HepG2 (cell line): ENCODE measurements around the gene TFPI. TPM values are rescaled to one million over a fixed set of nuclear protein-coding genes. Genes with fewer than 3 reads are reported as not detected.
A peak's percentile ranks its signal among the peaks of the same experiment; 100 is the strongest.

Source experiments
- ATAC-seq: fragments of 200-7000 bp; cut with Tn5 transposase; 3 replicates; pipeline ENCODE4 v1.9.1; 2020; ENCODE audit warnings: mild to moderate bottlenecking, moderate library complexity
- BruUV-seq: library from RNA; stranded (reverse); fragments of 400-500 nt; replicated peaks from 2 replicates; lab custom pipeline; 2021; lab: Mats Ljungman, UMichigan
- CTCF ChIA-PET: fragments of 300-600 bp; formaldehyde crosslinking; extraction: SDS; loops from one replicate; lab custom pipeline; 2021; ENCODE audit warnings: low total read pairs, inconsistent platforms, low intra/inter-chr PET ratio; lab: Yijun Ruan, JAX
- POLR2A ChIA-PET: fragments of 350-600 bp; sonication (Branson Sonifier 250); formaldehyde crosslinking; loops from one replicate; lab custom pipeline; 2020; ENCODE audit warnings: antibody characterized with exemption, inconsistent platforms; lab: Yijun Ruan, JAX
- DNase-seq: peaks from one replicate; pipeline ENCODE4 v3.0.0-alpha.2; 2015; ENCODE audit warnings: low spot score
- FAIRE-seq: peaks from 3 replicates; lab custom pipeline; 2011; peaks lifted over from hg19 to GRCh38; lab: Jason Lieb, UNC
- H2AFZ ChIP-seq: one replicate; pipeline ENCODE4 v1.6.1; 2011; ENCODE audit warnings: low read length, inconsistent platforms
- H3K27ac ChIP-seq: fragments of 300-600 bp; 3 replicates; pipeline ENCODE4 v1.8.0; 2011; ENCODE audit warnings: mixed run types, mild to moderate bottlenecking, mixed read lengths, low read length, inconsistent platforms; ENCODE audit not compliant: insufficient read depth; ENCODE audit errors: extremely low read length
- H3K27me3 ChIP-seq, 2 experiments: fragments of 200-600 bp in 1 of 2; 2 replicates in 1 of 2; 3 replicates in 1 of 2; pipeline versions ENCODE4 v1.6.0 to v1.8.0; 2011; ENCODE audit warnings: low read length in 2 of 2, mild to moderate bottlenecking in 2 of 2, moderate library complexity in 2 of 2, inconsistent platforms in 1 of 2; ENCODE audit not compliant: insufficient read depth in 2 of 2, control insufficient read depth in 1 of 2
- H3K36me3 ChIP-seq, 2 experiments: fragments of 200-600 bp in 1 of 2; replicated peaks in 1 of 2; 2 replicates in 1 of 2; 3 replicates in 1 of 2; pipeline versions ENCODE4 v1.5.1 to v1.8.0; 2011; ENCODE audit warnings: low read length in 2 of 2, inconsistent platforms in 1 of 2; ENCODE audit not compliant: insufficient read depth in 2 of 2, control insufficient read depth in 1 of 2
- H3K4me1 ChIP-seq: 2 replicates; pipeline ENCODE4 v1.5.1; 2012; ENCODE audit warnings: low read length, inconsistent platforms; ENCODE audit not compliant: insufficient read depth
- H3K4me2 ChIP-seq: 2 replicates; pipeline ENCODE4 v1.6.0; 2011; ENCODE audit warnings: low read depth, low read length, inconsistent platforms
- H3K4me3 ChIP-seq, 3 experiments: fragments of 200-600 bp in 1 of 3; sonication (generic), shearing (Covaris generic) in 1 of 3; replicated peaks in 1 of 3; 2 replicates each; pipeline ENCODE4 v1.5.1; 2011 to 2016; ENCODE audit warnings: low read length in 3 of 3, inconsistent platforms in 2 of 3, low read depth in 2 of 3, mild to moderate bottlenecking in 2 of 3, control low read depth in 1 of 3, mixed read lengths in 1 of 3; ENCODE audit not compliant: insufficient read depth in 1 of 3
- H3K79me2 ChIP-seq: one replicate; pipeline ENCODE4 v1.6.1; 2011; ENCODE audit warnings: low read length, inconsistent platforms; ENCODE audit not compliant: insufficient read depth
- H3K9ac ChIP-seq: 2 replicates; pipeline ENCODE4 v1.6.0; 2011; ENCODE audit warnings: mild to moderate bottlenecking, low read depth, low read length, inconsistent platforms; ENCODE audit not compliant: insufficient read depth
- H3K9me3 ChIP-seq: 2 replicates; pipeline ENCODE4 v1.5.1; 2012; ENCODE audit warnings: mild to moderate bottlenecking, low read length
- H4K20me1 ChIP-seq: 2 replicates; pipeline ENCODE4 v1.6.0; 2011; ENCODE audit warnings: inconsistent platforms, mild to moderate bottlenecking, low read length, moderate library complexity; ENCODE audit not compliant: insufficient read depth
- ZNF180 ChIP-seq: sonication (generic); formaldehyde crosslinking; IDR thresholded peaks from 2 replicates; pipeline ENCODE4 v1.4.0; 2020; ENCODE audit warnings: low read depth, missing genetic modification reagents, borderline replicate concordance
- in situ Hi-C: cut with HindIII; loops from 2 replicates; pipeline ENCODE4 v1.10.0; 2017; ENCODE audit warnings: low pct_unique_long_range_greater_than_20kb; ENCODE audit not compliant: extremely low pct_ligation_motif_present
- intact Hi-C: fragments of 100-400 bp; cut with micrococcal nuclease; formaldehyde crosslinking; loops from one replicate; pipeline ENCODE4 v1.10.0; 2022; ENCODE audit not compliant: unreplicated experiment
- polyA plus RNA-seq, 8 experiments: library from polyadenylated mRNA; depleted of rRNA in 3 of 8; stranded (reverse) in 7 of 8; unstranded in 1 of 8; fragments of >200 nt; fragmentation: Illumina TruSeq in 4 of 8; extraction: Trizol in 4 of 8; gene quantifications; 2 replicates each; pipeline versions ENCODE4 v1.2.1 to v1.2.3, GENCODE V29; 2011 to 2016; ENCODE audit warnings: low read depth in 4 of 8, missing spikeins in 1 of 8, mixed read lengths in 1 of 8; ENCODE audit not compliant: insufficient read depth in 1 of 8
- total RNA-seq, 5 experiments: library from RNA; depleted of rRNA; stranded (reverse); fragments of >200 nt; fragmentation: Illumina TruSeq; extraction: Trizol; gene quantifications; 2 replicates each; pipeline ENCODE4 v1.2.3, GENCODE V29; 2016; ENCODE audit warnings: low read depth in 1 of 5
- TF ChIP-seq, protein P1 (sequence below): sonication (generic); formaldehyde crosslinking; IDR thresholded peaks from 2 replicates; pipeline ENCODE4 v1.5.1; 2020; ENCODE audit warnings: missing genetic modification reagents, mild to moderate bottlenecking, borderline replicate concordance
- TF ChIP-seq, protein P2 (sequence below): sonication (generic); formaldehyde crosslinking; IDR thresholded peaks from 2 replicates; pipeline ENCODE4 v1.5.0; 2020; ENCODE audit warnings: mild to moderate bottlenecking, missing genetic modification reagents
- TF ChIP-seq, protein P3 (sequence below): sonication (generic); formaldehyde crosslinking; conservative IDR thresholded peaks from 2 replicates; pipeline ENCODE4 v1.4.0; 2020; ENCODE audit warnings: missing genetic modification reagents
- TF ChIP-seq, protein P4 (sequence below): sonication (generic); formaldehyde crosslinking; conservative IDR thresholded peaks from 2 replicates; pipeline ENCODE4 v1.8.1; 2023; ENCODE audit warnings: missing genetic modification reagents

Gene TFPI
- total and polyA plus RNA-seq, 2 of the 13 experiments (the other 11 are each of a cell fraction or from before 2014, with no cell fraction given): 301 to 436 TPM

DNA sequence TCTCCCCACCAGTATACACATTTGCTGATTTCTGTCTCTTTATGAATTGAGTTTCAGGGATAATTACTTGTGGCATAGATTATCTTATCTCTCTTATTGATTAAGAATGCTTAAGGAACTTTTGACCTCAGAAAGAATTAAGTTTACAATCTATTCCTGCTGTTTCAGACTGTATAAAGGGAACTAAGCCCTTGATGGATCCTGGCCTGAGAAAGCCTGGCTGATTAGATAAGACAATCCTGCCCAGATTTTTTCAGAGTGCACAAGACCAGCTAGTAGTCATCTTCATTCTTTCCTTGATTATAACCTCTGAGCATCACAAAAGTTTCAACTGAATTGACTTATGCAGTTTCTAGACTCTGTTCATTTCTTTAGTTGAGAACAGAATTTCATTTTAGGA is 22.7 kb upstream of the TFPI start:
- H3K4me2 ChIP-seq: no peak overlapping the region
- H3K9ac ChIP-seq: no peak overlapping the region
- peak; percentile 51 for ATAC-seq
- no TSS peak for BruUV-seq
- POLR2A ChIA-PET: no interaction called here
- H3K9me3 ChIP-seq: no peaks in the 10 kb centered on the region
- no peaks in the 10 kb centered on the region for H3K79me2 ChIP-seq
- TF ChIP-seq, protein P1, sequence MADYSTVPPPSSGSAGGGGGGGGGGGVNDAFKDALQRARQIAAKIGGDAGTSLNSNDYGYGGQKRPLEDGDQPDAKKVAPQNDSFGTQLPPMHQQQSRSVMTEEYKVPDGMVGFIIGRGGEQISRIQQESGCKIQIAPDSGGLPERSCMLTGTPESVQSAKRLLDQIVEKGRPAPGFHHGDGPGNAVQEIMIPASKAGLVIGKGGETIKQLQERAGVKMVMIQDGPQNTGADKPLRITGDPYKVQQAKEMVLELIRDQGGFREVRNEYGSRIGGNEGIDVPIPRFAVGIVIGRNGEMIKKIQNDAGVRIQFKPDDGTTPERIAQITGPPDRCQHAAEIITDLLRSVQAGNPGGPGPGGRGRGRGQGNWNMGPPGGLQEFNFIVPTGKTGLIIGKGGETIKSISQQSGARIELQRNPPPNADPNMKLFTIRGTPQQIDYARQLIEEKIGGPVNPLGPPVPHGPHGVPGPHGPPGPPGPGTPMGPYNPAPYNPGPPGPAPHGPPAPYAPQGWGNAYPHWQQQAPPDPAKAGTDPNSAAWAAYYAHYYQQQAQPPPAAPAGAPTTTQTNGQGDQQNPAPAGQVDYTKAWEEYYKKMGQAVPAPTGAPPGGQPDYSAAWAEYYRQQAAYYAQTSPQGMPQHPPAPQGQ (CRISPR knock-in tag): no peak
- TF ChIP-seq, protein P2, sequence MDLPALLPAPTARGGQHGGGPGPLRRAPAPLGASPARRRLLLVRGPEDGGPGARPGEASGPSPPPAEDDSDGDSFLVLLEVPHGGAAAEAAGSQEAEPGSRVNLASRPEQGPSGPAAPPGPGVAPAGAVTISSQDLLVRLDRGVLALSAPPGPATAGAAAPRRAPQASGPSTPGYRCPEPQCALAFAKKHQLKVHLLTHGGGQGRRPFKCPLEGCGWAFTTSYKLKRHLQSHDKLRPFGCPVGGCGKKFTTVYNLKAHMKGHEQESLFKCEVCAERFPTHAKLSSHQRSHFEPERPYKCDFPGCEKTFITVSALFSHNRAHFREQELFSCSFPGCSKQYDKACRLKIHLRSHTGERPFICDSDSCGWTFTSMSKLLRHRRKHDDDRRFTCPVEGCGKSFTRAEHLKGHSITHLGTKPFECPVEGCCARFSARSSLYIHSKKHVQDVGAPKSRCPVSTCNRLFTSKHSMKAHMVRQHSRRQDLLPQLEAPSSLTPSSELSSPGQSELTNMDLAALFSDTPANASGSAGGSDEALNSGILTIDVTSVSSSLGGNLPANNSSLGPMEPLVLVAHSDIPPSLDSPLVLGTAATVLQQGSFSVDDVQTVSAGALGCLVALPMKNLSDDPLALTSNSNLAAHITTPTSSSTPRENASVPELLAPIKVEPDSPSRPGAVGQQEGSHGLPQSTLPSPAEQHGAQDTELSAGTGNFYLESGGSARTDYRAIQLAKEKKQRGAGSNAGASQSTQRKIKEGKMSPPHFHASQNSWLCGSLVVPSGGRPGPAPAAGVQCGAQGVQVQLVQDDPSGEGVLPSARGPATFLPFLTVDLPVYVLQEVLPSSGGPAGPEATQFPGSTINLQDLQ: no peak
- TF ChIP-seq, protein P3, sequence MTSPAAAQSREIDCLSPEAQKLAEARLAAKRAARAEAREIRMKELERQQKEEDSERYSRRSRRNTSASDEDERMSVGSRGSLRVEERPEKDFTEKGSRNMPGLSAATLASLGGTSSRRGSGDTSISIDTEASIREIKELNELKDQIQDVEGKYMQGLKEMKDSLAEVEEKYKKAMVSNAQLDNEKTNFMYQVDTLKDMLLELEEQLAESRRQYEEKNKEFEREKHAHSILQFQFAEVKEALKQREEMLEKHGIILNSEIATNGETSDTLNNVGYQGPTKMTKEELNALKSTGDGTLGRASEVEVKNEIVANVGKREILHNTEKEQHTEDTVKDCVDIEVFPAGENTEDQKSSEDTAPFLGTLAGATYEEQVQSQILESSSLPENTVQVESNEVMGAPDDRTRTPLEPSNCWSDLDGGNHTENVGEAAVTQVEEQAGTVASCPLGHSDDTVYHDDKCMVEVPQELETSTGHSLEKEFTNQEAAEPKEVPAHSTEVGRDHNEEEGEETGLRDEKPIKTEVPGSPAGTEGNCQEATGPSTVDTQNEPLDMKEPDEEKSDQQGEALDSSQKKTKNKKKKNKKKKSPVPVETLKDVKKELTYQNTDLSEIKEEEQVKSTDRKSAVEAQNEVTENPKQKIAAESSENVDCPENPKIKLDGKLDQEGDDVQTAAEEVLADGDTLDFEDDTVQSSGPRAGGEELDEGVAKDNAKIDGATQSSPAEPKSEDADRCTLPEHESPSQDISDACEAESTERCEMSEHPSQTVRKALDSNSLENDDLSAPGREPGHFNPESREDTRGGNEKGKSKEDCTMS (CRISPR knock-in tag): no peak
- TF ChIP-seq ZNF180: no peak
- TF ChIP-seq, protein P4, sequence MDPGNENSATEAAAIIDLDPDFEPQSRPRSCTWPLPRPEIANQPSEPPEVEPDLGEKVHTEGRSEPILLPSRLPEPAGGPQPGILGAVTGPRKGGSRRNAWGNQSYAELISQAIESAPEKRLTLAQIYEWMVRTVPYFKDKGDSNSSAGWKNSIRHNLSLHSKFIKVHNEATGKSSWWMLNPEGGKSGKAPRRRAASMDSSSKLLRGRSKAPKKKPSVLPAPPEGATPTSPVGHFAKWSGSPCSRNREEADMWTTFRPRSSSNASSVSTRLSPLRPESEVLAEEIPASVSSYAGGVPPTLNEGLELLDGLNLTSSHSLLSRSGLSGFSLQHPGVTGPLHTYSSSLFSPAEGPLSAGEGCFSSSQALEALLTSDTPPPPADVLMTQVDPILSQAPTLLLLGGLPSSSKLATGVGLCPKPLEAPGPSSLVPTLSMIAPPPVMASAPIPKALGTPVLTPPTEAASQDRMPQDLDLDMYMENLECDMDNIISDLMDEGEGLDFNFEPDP (CRISPR knock-in tag): 0 out of 2 replicates have a peak, but pooled peaks have one; percentile 13
- TF ChIP-seq, all 625 proteins: peak for 1
- DNase-seq (no peak), FAIRE-seq (no peak)
- Histone ChIP-seq H3K36me3 (no peaks in the 10 kb centered on the region), H3K27ac (no peak overlapping the region), H4K20me1 (no peaks in the 10 kb centered on the region), H3K4me3 (no peak overlapping the region), H3K4me1 (peaks cover 45% of the 10 kb centered on the region), H3K27me3 (no peaks in the 10 kb centered on the region), H2AFZ (no peak overlapping the region)
- CTCF ChIA-PET: interaction anchor here (0.8 to 2.0 kb wide), 2 partner anchors 76 to 79 kb away, joined by 3 to 8 read pairs; no protein-coding TSS in a partner anchor
- in situ Hi-C loops (loop anchor here (5.0 to 25.0 kb wide), 3 partner anchors 75 to 935 kb away; no protein-coding TSS in a partner anchor), intact Hi-C loops (loop anchor here (1.0 kb wide), 1 partner anchor 36 kb away; no protein-coding TSS in a partner anchor)
